Jurkat, Clone E6-1 (cell line): ENCODE measurements around the gene POLN.
"Not testable (repeated sequence)": the region's sequence is repeated elsewhere in the genome, so short reads cannot be mapped to it uniquely, and the experiment has no call there.

Source experiments
- DNase-seq: peaks from one replicate; pipeline ENCODE4 v3.0.0-alpha.2; 2011; ENCODE audit warnings: low read depth, low spot score
- H3K4me3 ChIP-seq: 2 replicates; pipeline ENCODE4 v1.5.1; 2011; ENCODE audit warnings: mild to moderate bottlenecking, low read length, control low read depth, moderate library complexity

Gene POLN

GRCh38 chr4:2041239-2042130, 200.4 kb downstream of the POLN start:
- H3K4me3 ChIP-seq, result peak overlapping the region; percentile 61

GRCh38 chr4:2040391-2041238, 201.3 kb downstream of the POLN start:
- peak overlapping the region; percentile 61 for H3K4me3 ChIP-seq
- DNase-seq, result no peak

More at GRCh38 chr4:2041239-2042130, 200.4 kb downstream of the POLN start:
- DNase-seq, result peak; percentile 70

GRCh38 chr4:2036866-2037265, 205.1 kb downstream of the POLN start:
- no peak for DNase-seq
- no peak overlapping the region for H3K4me3 ChIP-seq

GRCh38 chr4:2036327-2036726, 205.6 kb downstream of the POLN start:
- no peak for DNase-seq
- H3K4me3 ChIP-seq, result no peak overlapping the region

- H3K4me3 ChIP-seq, result not testable (repeated sequence)
Observed at GRCh38 chr4:2031161-2031560, 210.8 kb downstream of the POLN start.

GRCh38 chr4:2027120-2027519, 214.8 kb downstream of the POLN start:
- not testable (repeated sequence) for DNase-seq, H3K4me3 ChIP-seq

More at GRCh38 chr4:2031161-2031560, 210.8 kb downstream of the POLN start:
- not testable (repeated sequence) for DNase-seq

GRCh38 chr4:2025817-2026216, 216.1 kb downstream of the POLN start:
- H3K4me3 ChIP-seq, result no peak overlapping the region
- no peak for DNase-seq

- no peak for DNase-seq
- no peak overlapping the region for H3K4me3 ChIP-seq
Observed at GRCh38 chr4:2024683-2025082, 217.2 kb downstream of the POLN start.
